ENCODE measurements around the gene TIMD4. TPM values are rescaled to one million over a fixed set of nuclear protein-coding genes. Genes with fewer than 3 reads are reported as not detected.
"Not testable (repeated sequence)": the region's sequence is repeated elsewhere in the genome, so short reads cannot be mapped to it uniquely, and the experiment has no call there.

The TIMD4 gene
- total and polyA plus RNA-seq, 9 donors: 0.07 to 0.67 TPM; not detected in 7

- DNase-seq: no peak
- no peaks in the 10 kb centered on the region for H3K4me1 ChIP-seq (ENCODE audit: insufficient read depth)
- no peaks in the 10 kb centered on the region for H3K27me3 ChIP-seq
- H3K27ac ChIP-seq: no peak overlapping the region
- no peaks in the 10 kb centered on the region for H3K36me3 ChIP-seq
- TF ChIP-seq POLR2A (IDR thresholded peaks at IDR 0.05): no peak
- TF ChIP-seq, protein P1, sequence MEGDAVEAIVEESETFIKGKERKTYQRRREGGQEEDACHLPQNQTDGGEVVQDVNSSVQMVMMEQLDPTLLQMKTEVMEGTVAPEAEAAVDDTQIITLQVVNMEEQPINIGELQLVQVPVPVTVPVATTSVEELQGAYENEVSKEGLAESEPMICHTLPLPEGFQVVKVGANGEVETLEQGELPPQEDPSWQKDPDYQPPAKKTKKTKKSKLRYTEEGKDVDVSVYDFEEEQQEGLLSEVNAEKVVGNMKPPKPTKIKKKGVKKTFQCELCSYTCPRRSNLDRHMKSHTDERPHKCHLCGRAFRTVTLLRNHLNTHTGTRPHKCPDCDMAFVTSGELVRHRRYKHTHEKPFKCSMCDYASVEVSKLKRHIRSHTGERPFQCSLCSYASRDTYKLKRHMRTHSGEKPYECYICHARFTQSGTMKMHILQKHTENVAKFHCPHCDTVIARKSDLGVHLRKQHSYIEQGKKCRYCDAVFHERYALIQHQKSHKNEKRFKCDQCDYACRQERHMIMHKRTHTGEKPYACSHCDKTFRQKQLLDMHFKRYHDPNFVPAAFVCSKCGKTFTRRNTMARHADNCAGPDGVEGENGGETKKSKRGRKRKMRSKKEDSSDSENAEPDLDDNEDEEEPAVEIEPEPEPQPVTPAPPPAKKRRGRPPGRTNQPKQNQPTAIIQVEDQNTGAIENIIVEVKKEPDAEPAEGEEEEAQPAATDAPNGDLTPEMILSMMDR (IDR thresholded peaks at IDR 0.05): no peak
- H3K4me3 ChIP-seq: no peak overlapping the region
- no peaks in the 10 kb centered on the region for H3K9me3 ChIP-seq
- intact Hi-C loops (cut with DNase I): no loop called here
Measured at GRCh38 chr5:156949424-156949823, 13.6 kb downstream of the TIMD4 start.

DNA sequence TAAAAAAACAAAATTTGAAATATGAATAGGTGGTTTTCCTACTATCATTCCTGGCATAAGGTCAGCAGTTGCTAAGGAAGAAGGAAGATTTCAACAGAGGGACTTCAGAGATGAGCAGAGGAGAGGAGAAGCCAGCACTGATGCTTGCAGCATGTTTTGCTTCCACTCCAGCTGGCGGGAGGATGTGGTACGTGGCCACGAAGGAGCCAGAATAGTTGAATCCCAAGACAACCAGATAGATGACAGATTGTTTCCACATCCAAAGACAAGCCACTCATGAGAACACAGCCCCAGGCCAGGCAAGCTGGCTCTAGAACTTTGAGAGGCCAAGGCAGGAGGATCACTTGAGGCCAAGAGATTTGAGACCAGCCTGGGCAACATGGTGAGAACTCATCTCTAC lies 15.1 kb downstream of the TIMD4 start:
- 61 to 66% (median 64%) methylated on average over 3 of the region's 3 CpGs for WGBS, 3 donors
- Histone ChIP-seq H3K27ac (no peak overlapping the region), H3K9me3 (no peaks in the 10 kb centered on the region), H3K36me3 (no peaks in the 10 kb centered on the region), H3K4me1 (ENCODE audit: insufficient read depth) (no peaks in the 10 kb centered on the region), H3K27me3 (no peaks in the 10 kb centered on the region), H3K4me3 (no peak overlapping the region)
- TF ChIP-seq EP300 (IDR thresholded peaks at IDR 0.05) (no peak), POLR2A (IDR thresholded peaks at IDR 0.05) (no peak)
- TF ChIP-seq, protein P1 (IDR thresholded peaks at IDR 0.05): no peak
- intact Hi-C loops (cut with DNase I): no loop called here
- no peak for DNase-seq

GRCh38 chr5:156942064-156942463 lies 21.0 kb downstream of the TIMD4 start:
- TF ChIP-seq, protein P1 (IDR thresholded peaks at IDR 0.05): no peak
- no peak for TF ChIP-seq POLR2A (IDR thresholded peaks at IDR 0.05)
- TF ChIP-seq EP300 (IDR thresholded peaks at IDR 0.05): no peak
- H3K9me3 ChIP-seq: no peaks in the 10 kb centered on the region
- H3K4me1 ChIP-seq (ENCODE audit: insufficient read depth): no peaks in the 10 kb centered on the region
- no peak overlapping the region for H3K4me3 ChIP-seq
- H3K36me3 ChIP-seq: no peaks in the 10 kb centered on the region
- no peak for DNase-seq
- intact Hi-C loops (cut with DNase I): no loop called here
- H3K27me3 ChIP-seq: no peaks in the 10 kb centered on the region
- 43 to 58% (median 57%) methylated on average over 2 of the region's 2 CpGs for WGBS, 3 donors
- no peak overlapping the region for H3K27ac ChIP-seq

DNA sequence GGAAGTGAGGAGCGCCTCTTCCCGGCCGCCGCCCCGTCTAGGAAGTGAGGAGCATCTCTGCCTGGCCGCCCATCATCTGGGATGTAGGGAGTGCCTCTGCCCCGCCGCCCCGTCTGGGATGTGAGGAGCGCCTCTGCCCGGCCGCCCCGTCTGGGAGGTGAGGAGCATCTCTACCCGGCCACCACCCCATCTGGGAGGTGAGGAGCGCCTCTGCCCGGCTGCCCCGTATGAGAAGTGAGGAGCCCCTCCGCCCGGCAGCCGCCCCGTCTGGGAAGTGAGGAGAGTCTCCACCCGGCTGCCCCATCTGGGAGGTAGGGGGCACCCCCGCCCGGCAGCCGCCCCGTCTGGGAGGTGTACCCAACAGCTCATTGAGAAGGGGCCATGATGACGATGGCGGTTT lies 22.6 kb downstream of the TIMD4 start:
- H3K9me3 ChIP-seq; H3K4me3 ChIP-seq; H3K36me3 ChIP-seq; DNase-seq; H3K27me3 ChIP-seq; H3K27ac ChIP-seq; intact Hi-C loops (cut with DNase I); H3K4me1 ChIP-seq (ENCODE audit: insufficient read depth): not testable (repeated sequence)
- 99% methylated on average over 20 to 28 of the region's 28 CpGs for WGBS, 3 donors

DNA sequence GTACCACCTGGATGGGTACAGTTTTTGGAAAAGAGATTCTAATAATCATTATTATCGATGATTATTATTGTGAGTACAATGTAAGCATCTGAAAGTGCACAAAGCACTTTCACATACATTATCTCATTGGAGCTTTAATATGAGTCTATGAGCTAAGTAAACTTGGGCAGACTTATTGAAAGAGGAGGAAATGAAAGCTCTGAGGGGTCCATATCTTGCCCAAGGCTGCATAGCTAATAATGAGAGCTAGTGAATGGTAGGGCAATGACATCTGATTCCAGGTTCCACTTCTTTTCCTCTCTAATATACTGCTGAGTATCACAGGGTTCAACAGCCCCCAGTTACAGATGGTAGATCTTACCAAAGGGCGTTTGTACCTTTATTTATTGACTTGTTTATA lies 26.1 kb downstream of the TIMD4 start:
- TF ChIP-seq EP300 (IDR thresholded peaks at IDR 0.05) (no peak), POLR2A (IDR thresholded peaks at IDR 0.05) (no peak)
- TF ChIP-seq, protein P1 (IDR thresholded peaks at IDR 0.05): no peak
- H3K9me3 ChIP-seq: no peaks in the 10 kb centered on the region
- no peaks in the 10 kb centered on the region for H3K36me3 ChIP-seq
- no peak overlapping the region for H3K27ac ChIP-seq
- intact Hi-C loops (cut with DNase I): no loop called here
- no peaks in the 10 kb centered on the region for H3K27me3 ChIP-seq
- H3K4me3 ChIP-seq: no peak overlapping the region
- H3K4me1 ChIP-seq (ENCODE audit: insufficient read depth): no peaks in the 10 kb centered on the region
- WGBS, 3 donors: 73 to 79% (median 78%) methylated on average over 2 of the region's 2 CpGs
- DNase-seq: no peak

All from ovary (tissue), 9 donors.